ENCODE data around the gene ZNF234.
A peak's percentile ranks its signal among the peaks of the same experiment; 100 is the strongest.
"Not testable (repeated sequence)": the region's sequence is repeated elsewhere in the genome, so short reads cannot be mapped to it uniquely, and the experiment has no call there.

ZNF234 gene

DNA sequence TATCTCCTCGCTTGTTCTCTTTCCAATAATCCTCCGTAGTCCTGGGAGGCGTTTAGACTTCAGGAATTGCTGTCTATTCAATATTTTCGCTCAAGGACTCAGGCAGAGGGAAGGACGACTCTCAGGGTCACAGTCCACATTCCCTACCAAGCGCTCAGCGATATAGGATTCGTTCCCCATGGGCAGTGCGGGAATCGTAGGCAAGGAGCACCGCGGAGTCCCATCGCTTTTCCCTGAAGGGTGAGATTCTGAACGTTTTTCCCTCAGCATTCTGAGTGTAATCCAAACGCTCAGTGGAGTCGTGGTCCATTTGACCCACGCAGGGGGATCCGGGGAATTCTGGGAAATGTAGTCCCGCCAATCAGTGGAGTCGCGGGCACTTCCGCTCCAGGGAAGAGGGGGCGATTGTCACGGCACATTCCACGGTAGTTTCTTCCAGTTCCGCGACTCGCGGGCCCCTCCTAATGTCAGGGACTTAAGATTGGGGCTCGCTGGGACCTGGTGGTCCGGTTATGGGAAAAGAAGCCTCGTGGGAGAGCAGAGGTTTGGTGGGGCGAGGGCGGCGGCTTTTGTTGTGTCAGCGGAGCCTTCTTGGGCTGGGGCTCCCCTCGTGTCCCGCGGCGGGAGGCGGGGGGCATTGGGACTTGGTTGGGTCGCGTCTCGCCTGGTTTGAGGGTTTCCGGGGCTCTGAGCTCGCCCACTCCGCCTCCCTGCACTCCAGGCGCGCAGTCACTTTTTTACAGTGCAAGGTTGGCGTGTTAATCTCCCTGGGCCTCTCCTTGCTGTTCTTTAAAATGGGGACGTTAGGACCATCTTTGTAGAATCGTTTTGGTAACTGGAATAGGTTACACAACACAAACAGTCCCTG is at the start of gene ZNF234:
TSS of gene ZNF234 (plus strand) at position 364 of the 868 bp plus-strand sequence. CDS start 3,079 bp downstream, outside the sequence.
- DNase-seq (ENCODE audit: low spot score): peak; percentile 86

DNA sequence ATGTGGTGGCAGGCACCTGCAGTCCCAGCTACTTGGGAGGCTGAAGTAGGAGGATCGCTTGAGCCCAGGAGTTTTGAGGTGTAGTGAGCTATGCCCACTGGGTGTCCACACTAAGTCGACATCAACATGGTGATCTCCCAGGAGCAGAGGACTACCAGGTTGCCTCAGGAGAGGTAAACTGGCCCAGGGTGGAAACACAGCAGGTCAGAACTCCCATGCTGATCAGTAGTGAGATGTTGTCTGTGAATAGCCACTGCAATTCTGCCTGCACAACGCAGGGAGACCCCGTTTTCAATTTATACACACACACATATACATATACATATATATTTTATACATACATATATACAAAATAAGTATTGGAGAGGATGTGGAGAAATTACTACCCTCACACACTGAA is 49.2 kb upstream of the ZNF234 start:
- no peak for DNase-seq (ENCODE audit: low spot score)

DNA sequence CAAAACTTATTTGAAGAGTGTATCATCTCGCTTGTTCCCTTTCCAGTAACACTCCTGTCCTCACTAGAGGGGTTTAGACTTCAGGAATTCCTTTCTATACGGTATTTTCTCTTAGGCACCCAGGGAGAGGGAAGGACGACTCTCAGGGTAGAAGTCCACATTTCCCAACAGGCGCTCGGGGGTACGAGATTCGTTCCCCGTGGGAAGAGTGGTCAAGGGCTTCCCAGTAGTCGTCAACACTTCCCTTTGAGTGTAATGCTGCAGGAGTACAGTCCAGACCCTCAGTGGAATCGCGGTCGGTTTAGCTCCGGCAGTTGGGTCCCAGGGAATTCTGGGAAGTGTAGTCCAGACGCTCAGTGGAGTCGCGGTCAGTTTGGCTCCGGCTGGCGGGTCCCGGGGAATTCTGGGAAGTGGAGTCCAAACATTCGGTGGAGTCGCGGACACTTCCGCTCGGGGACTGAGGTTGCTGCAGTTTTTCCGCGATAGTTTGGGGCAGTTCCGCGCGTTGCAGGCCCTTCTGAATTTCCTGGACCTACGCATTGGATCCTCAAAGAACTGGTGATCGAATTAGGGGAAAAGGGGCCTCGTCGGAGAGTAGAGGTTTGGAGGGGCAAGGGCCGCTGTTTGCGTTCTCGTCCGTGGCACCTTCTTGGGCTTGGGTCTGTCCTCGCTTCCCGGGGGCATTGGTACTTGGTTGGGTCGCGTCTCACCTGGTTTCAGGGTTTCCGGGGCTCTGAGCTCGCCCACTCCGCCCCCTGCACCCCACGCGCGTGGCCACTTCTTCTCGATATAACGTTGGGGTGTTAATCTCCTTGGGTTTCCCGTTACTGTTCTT is 47.2 kb upstream of the ZNF234 start, which contains the start of gene ZNF224:
TSS of gene ZNF224 (plus strand) at position 431 of the 835 bp plus-strand sequence. CDS start 3,513 bp downstream, outside the sequence.
- DNase-seq (ENCODE audit: low spot score): peak; percentile 83

GRCh38 chr19:44107751-44108150 is 33.6 kb upstream of the ZNF234 start:
- DNase-seq (ENCODE audit: low spot score): no peak

DNA sequence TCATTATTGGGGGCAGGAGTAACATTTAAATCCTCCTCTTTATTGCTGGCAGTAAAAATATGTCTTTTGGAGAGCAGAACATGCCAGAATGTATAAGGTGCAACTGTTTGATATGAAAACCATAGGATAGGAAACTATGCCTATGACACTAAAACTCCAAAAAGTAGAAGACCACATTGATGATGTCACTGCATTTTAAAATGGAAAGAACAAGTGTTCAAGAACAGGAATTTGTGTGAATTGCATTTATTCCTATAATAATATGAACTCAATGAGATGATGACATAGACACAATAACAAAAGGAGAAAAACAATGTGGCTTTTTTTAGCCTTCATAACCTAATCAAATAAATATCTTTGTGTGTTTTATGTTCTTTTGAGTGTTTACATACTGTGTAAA is 31.9 kb upstream of the ZNF234 start:
- no peak for DNase-seq (ENCODE audit: low spot score)

GRCh38 chr19:44111910-44112463 is 29.4 kb upstream of the ZNF234 start:
- DNase-seq (ENCODE audit: low spot score): no peak

- DNase-seq (ENCODE audit: low spot score): no peak
Observed at GRCh38 chr19:44112802-44113137, 28.6 kb upstream of the ZNF234 start.

DNA sequence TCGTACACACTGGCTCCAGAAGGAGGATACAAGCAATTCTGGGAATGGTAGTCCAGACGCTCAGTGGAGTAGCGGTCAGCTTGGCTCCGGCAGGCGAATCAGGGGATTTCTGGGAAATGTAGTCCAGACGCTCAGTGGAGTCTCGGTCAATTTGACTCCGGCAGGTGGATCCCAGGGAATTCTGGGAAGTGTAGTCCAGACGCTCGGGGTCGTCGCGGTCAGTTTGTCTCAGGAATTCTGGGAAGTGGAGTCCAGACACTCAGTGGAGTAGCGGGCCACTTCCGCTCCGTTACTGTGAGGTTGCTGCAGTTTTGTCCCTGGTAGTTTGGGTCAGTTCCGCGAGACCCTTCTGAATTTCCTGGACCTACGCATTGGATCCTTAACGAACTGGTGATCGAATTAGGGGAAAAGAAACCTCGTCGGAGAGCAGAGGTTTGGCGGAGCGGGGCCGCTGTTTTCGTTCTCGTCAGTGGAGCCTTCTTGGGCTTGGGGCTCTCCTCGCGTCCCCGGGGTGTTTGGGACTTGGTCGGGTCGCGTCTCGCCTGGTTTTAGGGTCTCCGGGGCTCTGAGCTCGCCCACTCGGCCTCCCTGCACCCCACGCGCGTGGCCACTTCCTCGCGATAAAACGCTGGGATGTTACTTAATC is 28.1 kb upstream of the ZNF234 start, which contains the start of gene ZNF225:
TSS of gene ZNF225 (plus strand) at position 262 of the 646 bp plus-strand sequence. CDS start 2,429 bp downstream, outside the sequence.
- peak; percentile 84 for DNase-seq (ENCODE audit: low spot score)

DNA sequence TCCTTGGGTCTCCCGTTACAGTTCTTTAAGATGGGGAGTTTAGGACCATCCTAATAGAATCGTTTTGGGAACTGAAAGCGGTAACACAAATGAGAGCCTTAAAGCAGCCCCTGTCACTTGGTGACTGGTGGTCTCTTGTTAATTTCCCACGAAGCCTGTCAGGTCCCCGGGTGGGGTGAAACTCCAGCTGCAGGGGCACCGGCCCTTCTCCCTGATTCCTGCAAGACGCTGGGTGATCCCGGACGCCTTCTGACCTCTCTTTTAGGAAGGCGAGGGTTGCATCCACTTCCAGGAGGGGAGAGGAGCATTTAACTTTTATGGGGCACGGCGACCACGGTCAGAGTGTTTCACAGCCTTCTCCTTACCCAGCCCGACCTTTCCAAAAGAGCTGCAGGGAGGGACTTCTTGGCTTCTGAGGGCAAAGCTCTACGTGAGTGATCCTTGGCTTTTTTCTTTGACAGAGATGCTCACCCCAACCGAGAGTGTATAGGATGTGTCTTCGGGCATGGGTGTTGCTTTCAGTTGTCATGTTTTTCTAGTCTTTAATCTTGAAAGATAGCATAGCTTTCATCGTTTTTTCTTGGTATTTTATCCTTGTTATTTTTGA is 27.5 kb upstream of the ZNF234 start:
- DNase-seq (ENCODE audit: low spot score): peak; percentile 14

DNA sequence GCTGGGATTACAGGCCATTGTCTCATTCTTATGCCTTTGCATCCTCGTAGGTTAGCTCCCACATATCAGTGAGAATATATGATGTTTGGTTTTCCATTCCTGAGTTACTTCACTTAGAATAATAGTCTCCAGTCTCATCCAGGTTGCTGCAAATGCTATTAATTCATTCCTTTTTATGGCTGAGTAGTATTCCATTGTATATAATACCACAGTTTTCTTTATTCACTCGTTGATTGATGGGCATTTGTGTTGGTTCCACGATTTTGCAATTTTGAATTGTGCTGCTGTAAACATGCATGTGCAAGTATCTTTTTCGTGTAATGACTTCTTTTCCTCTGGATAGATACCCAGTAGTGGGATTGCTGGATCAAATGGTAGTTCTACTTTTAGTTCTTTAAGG is 20.2 kb upstream of the ZNF234 start:
- DNase-seq (ENCODE audit: low spot score): not testable (repeated sequence)

- DNase-seq (ENCODE audit: low spot score): no peak
Observed at GRCh38 chr19:44131955-44132354, 9.4 kb upstream of the ZNF234 start.

GRCh38 chr19:44142059-44142433 is 692 bp downstream of the ZNF234 start:
- DNase-seq (ENCODE audit: low spot score): no peak

DNA sequence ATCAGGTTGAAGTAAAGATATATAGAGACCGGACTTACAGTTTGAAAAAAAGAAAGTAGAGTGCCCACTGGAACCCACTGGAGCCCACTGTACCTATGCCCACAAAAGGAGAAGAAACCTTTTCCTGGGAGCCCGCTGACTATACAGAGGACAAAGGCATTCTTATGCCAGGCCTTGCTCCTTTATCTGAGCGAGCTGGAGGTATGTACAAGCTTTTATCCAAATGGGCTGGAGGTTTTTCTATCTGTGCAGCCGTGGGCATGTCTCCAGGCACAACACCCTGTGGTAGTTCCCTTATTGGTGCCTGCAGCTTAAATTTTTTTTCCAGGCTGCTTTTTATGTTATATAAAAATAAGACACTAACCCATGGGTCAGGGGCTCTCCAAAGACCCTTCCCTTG is 8.4 kb downstream of the ZNF234 start:
- no peak for DNase-seq (ENCODE audit: low spot score)

DNA sequence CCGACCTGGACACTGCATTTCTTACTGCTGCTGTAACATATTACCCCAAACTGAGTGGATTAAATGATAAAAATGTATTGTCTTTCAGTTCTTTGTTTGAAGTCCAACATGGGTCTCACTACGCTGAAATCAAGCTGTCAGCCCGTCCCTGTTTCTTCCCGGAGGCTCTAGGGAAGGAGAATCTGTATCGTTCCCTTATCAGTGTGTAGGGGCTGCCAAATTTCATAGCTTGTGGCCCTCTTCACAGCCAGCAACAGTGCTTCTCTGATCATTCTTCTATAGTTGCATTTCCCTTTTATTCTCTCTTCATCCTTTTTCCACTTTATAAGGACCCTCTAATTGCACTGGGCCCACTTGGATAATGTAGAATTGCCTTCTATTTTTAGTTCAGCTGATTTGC is 10.1 kb downstream of the ZNF234 start:
- no peak for DNase-seq (ENCODE audit: low spot score)

DNA sequence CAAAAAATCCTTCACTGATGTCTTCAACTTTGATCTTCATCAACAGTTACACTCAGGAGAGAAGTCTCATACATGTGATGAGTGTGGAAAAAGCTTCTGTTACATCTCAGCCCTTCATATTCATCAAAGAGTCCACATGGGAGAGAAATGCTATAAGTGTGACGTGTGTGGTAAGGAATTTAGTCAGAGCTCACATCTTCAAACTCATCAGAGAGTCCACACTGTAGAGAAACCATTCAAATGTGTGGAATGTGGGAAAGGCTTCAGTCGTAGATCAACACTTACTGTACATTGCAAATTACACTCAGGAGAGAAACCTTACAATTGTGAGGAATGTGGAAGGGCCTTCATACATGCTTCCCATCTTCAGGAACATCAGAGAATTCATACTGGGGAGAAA is 15.1 kb downstream of the ZNF234 start:
- DNase-seq (ENCODE audit: low spot score): no peak

- no peak for DNase-seq (ENCODE audit: low spot score)
Observed at GRCh38 chr19:44163789-44164188, 22.4 kb downstream of the ZNF234 start.

DNA sequence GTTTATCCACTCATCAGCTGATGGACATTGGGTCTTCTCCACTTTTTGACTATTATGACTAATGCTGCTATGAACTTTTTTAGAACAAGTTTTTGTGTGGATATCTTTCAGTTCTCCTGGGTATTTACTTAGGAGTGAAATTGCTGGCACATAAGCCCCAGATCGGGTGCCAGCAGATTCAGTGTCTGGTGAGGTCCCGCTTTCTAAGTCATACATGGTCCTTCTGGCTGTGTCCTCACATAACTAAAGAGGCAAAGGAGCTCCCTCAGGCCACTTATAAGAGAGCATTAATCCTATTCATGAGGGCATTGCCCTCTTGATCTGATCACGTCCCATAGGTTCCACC is 22.9 kb downstream of the ZNF234 start:
- DNase-seq (ENCODE audit: low spot score): no peak

GRCh38 chr19:44164673-44165512 is 23.5 kb downstream of the ZNF234 start, which contains the start of gene ZNF226:
TSS of gene ZNF226 (plus strand) at chr19:44165100. CDS start at chr19:44170081, 4,981 bp downstream.
- peak; percentile 78 for DNase-seq (ENCODE audit: low spot score)

GRCh38 chr19:44170660-44171059 is 29.3 kb downstream of the ZNF234 start:
- not testable (repeated sequence) for DNase-seq (ENCODE audit: low spot score)

DNA sequence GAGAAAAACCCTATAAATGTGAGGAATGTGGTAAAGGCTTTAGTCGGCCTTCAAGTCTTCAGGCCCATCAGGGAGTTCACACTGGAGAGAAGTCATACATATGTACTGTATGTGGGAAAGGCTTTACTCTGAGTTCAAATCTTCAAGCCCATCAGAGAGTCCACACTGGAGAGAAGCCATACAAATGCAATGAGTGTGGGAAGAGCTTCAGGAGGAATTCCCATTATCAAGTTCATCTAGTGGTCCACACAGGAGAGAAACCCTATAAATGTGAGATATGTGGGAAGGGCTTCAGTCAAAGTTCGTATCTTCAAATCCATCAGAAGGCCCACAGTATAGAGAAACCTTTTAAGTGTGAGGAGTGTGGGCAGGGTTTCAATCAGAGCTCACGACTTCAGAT is 35.2 kb downstream of the ZNF234 start:
- DNase-seq (ENCODE audit: low spot score): no peak

- no peak for DNase-seq (ENCODE audit: low spot score)
Observed at GRCh38 chr19:44180968-44181367, 39.6 kb downstream of the ZNF234 start.

Data from germinal center (tissue), 1 donor.